ENCODE data around the gene KLF5.

Gene KLF5

DNA sequence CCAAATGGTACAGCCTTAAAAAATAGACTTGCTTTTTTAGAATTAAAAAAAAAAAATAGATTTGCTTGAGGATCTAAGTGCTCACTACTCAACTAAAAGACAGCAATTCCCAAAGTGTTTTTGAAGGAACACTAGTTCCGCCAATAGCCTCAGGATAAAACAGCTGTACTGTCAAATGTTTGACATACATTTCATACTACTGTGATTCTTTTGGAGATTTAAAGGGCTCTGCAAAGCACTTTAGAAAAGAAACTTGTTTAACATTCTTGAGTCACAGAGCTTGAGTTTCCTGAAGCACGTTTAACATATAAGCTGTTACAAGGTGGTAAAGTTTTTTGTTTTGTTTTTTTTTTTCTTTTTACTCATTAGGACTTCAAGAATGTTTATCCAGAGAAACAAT, 23.1 kb upstream of the KLF5 start:
- TF ChIP-seq, protein P1, sequence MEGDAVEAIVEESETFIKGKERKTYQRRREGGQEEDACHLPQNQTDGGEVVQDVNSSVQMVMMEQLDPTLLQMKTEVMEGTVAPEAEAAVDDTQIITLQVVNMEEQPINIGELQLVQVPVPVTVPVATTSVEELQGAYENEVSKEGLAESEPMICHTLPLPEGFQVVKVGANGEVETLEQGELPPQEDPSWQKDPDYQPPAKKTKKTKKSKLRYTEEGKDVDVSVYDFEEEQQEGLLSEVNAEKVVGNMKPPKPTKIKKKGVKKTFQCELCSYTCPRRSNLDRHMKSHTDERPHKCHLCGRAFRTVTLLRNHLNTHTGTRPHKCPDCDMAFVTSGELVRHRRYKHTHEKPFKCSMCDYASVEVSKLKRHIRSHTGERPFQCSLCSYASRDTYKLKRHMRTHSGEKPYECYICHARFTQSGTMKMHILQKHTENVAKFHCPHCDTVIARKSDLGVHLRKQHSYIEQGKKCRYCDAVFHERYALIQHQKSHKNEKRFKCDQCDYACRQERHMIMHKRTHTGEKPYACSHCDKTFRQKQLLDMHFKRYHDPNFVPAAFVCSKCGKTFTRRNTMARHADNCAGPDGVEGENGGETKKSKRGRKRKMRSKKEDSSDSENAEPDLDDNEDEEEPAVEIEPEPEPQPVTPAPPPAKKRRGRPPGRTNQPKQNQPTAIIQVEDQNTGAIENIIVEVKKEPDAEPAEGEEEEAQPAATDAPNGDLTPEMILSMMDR (IDR thresholded peaks at IDR 0.05; ENCODE audit: low read depth, low read length) = no peak
- H3K4me3 ChIP-seq (replicated peaks in 1 of 2; ENCODE audit: low read depth in 2 of 2, low read length in 2 of 2) = no peak overlapping the region
- no peak for DNase-seq (ENCODE audit: low read depth in 2 of 2)

DNA sequence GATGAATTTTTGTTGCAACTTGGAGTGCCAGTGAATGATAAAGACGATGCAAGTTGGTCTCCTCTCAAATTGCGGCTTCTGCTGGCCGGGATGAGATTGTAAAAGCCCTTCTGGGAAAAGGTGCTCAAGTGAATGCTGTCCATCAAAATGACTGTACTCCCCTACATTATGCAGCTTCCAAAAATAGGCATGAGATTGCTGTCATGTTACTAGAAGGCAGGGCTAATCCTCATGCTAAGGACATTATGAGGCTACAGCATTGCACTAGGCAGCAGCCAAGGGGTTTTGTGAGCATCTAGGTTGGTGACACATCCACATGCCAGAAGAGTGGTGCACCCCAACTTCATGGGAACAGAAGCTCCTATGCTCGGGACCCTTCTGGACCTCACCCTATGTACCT, 22.2 kb upstream of the KLF5 start:
- no peak for DNase-seq (ENCODE audit: low read depth in 2 of 2)
- no peak overlapping the region for H3K4me3 ChIP-seq (replicated peaks in 1 of 2; ENCODE audit: low read depth in 2 of 2, low read length in 2 of 2)
- TF ChIP-seq, protein P1 (IDR thresholded peaks at IDR 0.05; ENCODE audit: low read depth, low read length) = no peak

DNA sequence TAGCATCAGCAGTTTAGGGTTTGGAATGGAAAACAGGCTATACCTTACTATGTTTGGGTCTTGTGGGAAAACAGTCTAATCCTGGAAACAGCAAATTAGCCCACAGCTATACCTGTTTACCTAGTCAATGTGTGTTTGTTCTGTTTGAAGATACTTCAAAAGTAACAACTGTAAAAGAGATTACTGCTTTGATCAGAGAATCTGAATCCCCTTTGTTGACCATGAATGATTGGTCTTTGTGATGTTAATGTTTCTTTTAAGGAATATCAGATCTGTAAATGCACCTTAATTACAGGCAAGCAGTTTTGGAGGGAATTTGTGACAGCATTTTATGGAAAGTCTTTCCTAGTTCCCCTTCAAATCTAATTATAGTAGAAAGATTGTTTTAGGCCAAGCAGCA, 20.7 kb upstream of the KLF5 start:
- DNase-seq (ENCODE audit: low read depth in 2 of 2) = no peak
- H3K4me3 ChIP-seq (replicated peaks in 1 of 2; ENCODE audit: low read depth in 2 of 2, low read length in 2 of 2) = no peak overlapping the region
- TF ChIP-seq, protein P1 (IDR thresholded peaks at IDR 0.05; ENCODE audit: low read depth, low read length) = no peak

DNA sequence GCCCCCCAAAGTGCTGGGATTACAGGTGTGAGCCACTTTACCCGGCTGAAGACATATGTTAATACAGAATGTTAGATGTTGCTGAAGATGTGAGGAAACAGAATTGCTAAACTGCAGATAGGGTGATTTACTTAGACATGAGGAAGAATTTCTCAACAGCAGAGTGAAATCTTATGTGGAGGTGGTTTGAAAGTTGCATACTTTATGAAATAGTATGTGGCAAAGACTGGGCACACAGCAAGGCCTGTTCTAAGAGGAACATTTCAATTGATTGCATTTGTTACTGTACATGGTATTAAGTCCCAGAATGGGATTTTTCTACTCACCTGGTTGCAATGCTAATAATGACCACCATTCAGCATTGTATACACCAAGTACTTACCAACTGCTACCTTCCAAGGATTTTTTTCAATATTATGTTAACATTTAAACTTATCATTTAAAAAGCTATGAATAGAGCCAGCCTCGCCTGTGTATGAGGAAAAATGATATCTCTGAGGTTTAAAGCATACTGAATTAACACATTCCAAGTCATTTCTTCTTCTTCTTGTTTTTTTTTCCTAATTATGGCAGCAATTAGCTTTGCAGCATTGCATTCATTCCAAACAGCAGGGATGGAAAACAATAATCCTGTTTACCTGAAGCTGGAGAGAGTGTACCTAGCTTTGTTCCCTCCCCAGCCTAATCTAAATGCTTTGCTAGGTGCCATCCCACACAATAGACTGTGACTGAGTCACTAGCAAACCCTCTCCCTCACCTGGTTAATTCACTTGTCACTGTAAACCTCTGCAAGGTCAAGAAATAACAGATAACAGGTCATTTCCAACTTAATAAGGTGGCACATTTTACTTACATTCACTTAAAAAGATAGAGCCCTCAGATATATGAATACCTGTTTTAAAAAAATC, 19.4 kb upstream of the KLF5 start:
- TF ChIP-seq, protein P1 (IDR thresholded peaks at IDR 0.05; ENCODE audit: low read depth, low read length) = no peak
- no peak overlapping the region for H3K4me3 ChIP-seq (replicated peaks in 1 of 2; ENCODE audit: low read depth in 2 of 2, low read length in 2 of 2)
- no peak for DNase-seq (ENCODE audit: low read depth in 2 of 2)

DNA sequence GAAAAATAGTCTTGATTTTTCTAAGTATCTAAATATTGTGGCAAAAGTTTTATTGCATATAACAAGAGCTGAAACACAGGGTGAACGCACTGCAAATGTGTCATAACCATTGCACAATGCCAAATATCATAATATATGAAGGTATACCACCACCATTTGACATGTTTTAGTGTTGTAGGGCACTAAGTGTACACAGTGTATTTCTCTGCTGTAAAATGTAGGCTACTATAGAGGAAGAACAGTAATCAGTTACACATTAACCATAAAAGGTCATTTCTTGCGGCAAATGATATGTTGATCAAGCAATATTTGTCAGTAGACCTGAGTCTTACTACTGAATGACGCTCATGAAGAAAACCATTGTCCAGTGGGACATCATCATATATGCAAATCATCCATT, 18.3 kb upstream of the KLF5 start:
- no peak overlapping the region for H3K4me3 ChIP-seq (replicated peaks in 1 of 2; ENCODE audit: low read depth in 2 of 2, low read length in 2 of 2)
- TF ChIP-seq, protein P1 (IDR thresholded peaks at IDR 0.05; ENCODE audit: low read depth, low read length) = no peak
- no peak for DNase-seq (ENCODE audit: low read depth in 2 of 2)

DNA sequence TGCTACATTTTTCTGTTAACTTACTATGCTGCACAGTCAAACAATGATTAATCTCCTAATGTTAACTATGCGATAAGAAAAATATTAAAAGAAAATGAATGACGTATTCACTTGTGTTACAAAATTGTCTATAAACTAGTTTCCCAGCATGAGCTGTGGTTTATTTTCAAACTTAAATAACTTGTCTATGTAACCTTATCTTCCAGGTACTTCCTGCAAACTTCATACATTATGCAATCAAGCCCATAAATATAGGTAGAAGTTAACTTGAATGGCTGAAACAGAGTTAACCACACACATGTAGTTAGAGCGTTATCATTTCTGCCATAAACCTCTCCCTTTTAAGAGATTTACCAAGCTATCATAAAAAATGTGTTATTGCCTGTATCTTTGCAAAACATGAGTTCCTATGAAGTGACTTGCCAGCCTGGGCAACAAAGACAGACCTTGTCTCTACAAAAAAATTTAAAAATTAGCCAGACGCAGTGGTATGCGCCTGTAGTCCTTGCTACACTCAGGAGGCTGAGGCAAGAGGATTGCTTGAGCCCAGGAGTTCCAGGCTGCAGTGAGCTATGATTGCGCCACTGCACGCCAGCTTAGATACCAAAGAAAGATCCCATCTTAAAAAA, 17.7 kb upstream of the KLF5 start:
- DNase-seq (ENCODE audit: low read depth in 2 of 2) = no peak
- no peak overlapping the region for H3K4me3 ChIP-seq (replicated peaks in 1 of 2; ENCODE audit: low read depth in 2 of 2, low read length in 2 of 2)
- TF ChIP-seq, protein P1 (IDR thresholded peaks at IDR 0.05; ENCODE audit: low read depth, low read length) = no peak

Data from cardiac fibroblast (primary cell).